ENCODE measurements around the gene PNMA6E. TPM values are rescaled to one million over a fixed set of nuclear protein-coding genes. Genes with fewer than 3 reads are reported as not detected.
"Not testable (repeated sequence)": the region's sequence is repeated elsewhere in the genome, so short reads cannot be mapped to it uniquely, and the experiment has no call there.

PNMA6E gene
- total RNA-seq, 2 experiments from 2014 or later = not detected

DNA sequence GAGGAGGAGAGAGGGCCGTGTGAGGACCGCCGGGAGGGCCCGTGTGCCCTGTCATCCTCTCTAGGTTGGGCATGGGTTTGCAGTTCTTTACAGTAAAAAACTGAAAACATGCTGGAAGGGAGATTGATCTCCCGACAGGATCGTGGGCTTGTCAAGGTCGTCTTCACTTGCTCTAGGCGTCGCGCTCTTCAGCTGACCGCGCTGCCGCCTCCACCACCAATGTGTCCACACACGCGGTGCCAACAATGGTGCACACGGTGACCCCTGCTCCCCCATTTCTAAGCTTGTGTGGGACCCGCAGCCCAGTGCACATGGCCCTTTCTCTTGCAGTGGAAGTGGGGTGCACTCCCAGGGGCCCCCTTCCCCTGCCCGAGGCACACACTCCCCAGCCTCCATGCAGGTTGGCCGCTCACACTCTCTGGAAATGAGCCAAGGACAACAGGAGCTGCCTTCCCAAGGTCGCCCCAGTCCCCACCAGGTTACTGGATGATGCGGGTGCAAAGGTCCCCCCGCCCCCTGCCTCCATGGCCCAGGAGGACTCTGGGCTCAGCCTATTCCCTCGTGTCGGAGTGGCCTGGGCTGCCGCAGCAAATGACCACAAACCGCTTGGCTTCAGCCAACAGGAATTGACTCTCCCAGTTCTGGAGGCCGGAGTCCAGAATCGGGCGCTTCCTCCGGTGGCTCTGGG, 8.4 kb upstream of the PNMA6E start:
- Mint-ChIP-seq H3K27me3 (peaks cover 11% of the 10 kb centered on the region), H3K9me3 (no peaks in the 10 kb centered on the region), H3K4me3 (no peak overlapping the region), H3K27ac (no peak overlapping the region), H3K36me3 (ENCODE audit: low read depth) (no peaks in the 10 kb centered on the region), H3K4me1 (peaks cover 7% of the 10 kb centered on the region)
- no peak for DNase-seq
- ChIA-PET CTCF (no interaction called here), POLR2A (no interaction called here)

DNA sequence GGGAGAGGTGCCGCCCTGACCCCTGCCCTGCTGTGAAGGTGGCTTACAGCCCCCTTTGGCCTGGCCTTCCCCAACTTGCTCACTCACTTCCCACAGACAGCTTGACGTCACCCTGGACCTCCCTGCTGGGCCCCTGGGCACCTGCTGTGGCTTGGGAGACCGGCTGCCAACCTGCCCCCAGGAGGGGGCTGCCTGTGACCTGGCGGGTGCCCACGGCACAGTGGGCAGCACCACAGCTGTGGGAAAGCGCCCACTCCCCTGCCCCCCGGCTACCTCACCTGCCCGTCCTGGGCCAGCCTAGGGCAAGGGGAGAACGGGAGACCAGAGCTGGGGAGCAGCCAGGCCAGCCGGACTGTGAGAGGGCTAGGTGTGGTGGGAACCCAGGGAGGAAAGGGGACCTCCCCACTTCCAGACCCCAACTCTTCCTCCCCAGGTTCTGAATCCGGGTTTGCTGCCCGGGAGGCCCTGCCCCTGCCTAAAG, 7.8 kb upstream of the PNMA6E start:
- peaks cover 7% of the 10 kb centered on the region for H3K4me1 Mint-ChIP-seq
- H3K36me3 Mint-ChIP-seq (ENCODE audit: low read depth) = no peaks in the 10 kb centered on the region
- CTCF ChIA-PET = no interaction called here
- POLR2A ChIA-PET = no interaction called here
- no peak overlapping the region for H3K27ac Mint-ChIP-seq
- H3K9me3 Mint-ChIP-seq = no peaks in the 10 kb centered on the region
- peaks cover 12% of the 10 kb centered on the region for H3K27me3 Mint-ChIP-seq
- no peak overlapping the region for H3K4me3 Mint-ChIP-seq
- DNase-seq = no peak

DNA sequence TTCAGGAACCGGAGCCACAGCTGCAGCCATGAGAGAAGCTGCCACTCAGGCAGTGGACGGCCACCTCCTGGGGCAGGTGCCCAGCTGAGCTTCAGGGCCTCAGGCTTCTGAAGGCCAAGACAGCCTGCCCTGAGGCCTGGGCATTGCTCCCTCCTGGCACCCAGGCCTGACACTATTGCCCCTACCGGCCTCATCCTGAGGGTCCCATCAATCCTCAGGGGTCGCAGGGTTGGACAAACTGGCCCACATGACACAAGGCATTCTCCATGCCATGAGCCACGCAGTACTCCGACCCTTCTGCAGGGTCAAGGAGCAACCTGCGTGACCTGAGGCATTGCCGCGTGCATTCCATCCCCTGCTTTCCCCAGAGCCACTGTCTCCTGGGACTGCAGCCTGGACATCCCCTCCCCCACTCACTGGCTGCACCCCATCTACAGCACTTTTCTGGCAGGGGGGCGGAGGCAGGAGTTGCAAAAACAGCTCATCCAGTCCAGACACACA, 7.1 kb upstream of the PNMA6E start:
- Mint-ChIP-seq H3K36me3 (ENCODE audit: low read depth) (no peaks in the 10 kb centered on the region), H3K27me3 (peaks cover 15% of the 10 kb centered on the region), H3K4me3 (no peak overlapping the region), H3K9me3 (no peaks in the 10 kb centered on the region), H3K4me1 (peaks cover 7% of the 10 kb centered on the region), H3K27ac (no peak overlapping the region)
- ChIA-PET POLR2A (no interaction called here), CTCF (no interaction called here)
- no peak for DNase-seq

DNA sequence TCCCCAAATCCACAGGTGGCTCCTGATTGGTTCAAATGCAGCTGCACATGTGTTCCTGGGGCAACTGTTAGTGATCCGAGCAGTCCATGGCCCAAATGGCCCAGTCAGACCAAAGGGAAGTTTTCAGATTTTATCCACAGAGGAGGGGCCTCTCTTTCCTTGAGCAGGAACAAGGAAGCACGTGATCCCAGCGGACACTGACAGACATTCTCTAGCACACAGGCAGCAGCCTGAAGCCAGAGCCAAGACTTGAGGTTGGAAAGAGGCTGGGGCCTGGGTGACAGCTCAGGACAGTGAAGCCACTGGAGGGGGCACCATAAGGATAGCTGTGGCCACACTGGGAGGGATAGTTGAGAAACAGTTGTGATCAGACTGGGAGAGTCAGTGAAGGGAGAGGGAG, 6.6 kb upstream of the PNMA6E start:
- Mint-ChIP-seq H3K27ac (no peak overlapping the region), H3K4me3 (no peak overlapping the region), H3K4me1 (peaks cover 7% of the 10 kb centered on the region), H3K36me3 (ENCODE audit: low read depth) (no peaks in the 10 kb centered on the region), H3K27me3 (peaks cover 17% of the 10 kb centered on the region), H3K9me3 (no peaks in the 10 kb centered on the region)
- no peak for DNase-seq
- ChIA-PET CTCF (no interaction called here), POLR2A (no interaction called here)

DNA sequence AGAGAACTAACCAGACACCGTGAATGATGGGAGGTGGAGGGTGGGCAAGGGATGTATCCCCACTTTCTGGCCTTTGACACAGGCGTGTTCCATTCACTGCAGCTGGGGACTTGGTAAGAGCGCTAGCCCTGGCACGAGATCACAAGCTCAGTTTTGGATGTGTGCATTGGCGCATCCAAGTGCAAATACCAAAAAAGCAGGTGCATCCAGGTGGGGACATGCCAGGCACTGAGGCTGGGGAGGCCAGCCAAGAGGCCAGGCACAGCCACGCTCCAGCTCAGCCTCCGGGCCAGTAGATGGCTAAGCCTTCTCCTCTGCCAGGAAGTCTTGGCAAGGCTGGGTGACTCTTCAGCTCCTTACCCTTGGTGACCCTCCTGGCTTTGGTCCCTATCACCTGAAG, 5.8 kb upstream of the PNMA6E start:
- ChIA-PET POLR2A (no interaction called here), CTCF (interaction anchor here (1.1 kb wide), 1 partner anchor 22 kb away, joined by 3 read pairs; no protein-coding TSS in a partner anchor)
- Mint-ChIP-seq H3K4me3 (no peak overlapping the region), H3K27ac (no peak overlapping the region), H3K4me1 (peaks cover 1% of the 10 kb centered on the region), H3K9me3 (no peaks in the 10 kb centered on the region), H3K36me3 (ENCODE audit: low read depth) (no peaks in the 10 kb centered on the region), H3K27me3 (peaks cover 14% of the 10 kb centered on the region)
- DNase-seq = no peak

DNA sequence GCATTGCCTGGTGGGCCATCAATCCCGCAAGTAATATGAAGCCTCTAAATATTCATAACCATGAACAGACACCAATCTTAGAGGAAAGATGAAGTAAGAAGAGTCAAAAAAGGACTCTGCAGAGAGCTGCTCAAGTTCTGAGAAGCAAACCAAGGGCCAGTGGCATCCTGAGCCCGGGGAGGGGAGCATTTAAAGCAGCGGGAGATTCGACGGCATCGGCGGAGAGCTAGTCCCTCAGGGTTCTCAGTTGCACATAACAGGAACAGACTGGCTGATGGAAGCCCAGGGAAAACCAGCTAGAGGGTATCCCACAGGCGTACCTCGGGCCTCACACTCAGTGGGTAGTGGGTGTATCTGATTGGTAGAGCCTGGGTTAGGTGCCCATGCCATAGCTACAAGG, 4.9 kb upstream of the PNMA6E start:
- POLR2A ChIA-PET = no interaction called here
- Mint-ChIP-seq H3K27me3 (peaks cover 13% of the 10 kb centered on the region), H3K27ac (no peak overlapping the region), H3K36me3 (ENCODE audit: low read depth) (no peaks in the 10 kb centered on the region), H3K4me1 (no peaks in the 10 kb centered on the region), H3K9me3 (no peaks in the 10 kb centered on the region), H3K4me3 (no peak overlapping the region)
- CTCF ChIA-PET = interaction anchor here (0.5 to 1.1 kb wide), 2 partner anchors 23 to 447 kb away, joined by 3 read pairs; no protein-coding TSS in a partner anchor
- DNase-seq = no peak

DNA sequence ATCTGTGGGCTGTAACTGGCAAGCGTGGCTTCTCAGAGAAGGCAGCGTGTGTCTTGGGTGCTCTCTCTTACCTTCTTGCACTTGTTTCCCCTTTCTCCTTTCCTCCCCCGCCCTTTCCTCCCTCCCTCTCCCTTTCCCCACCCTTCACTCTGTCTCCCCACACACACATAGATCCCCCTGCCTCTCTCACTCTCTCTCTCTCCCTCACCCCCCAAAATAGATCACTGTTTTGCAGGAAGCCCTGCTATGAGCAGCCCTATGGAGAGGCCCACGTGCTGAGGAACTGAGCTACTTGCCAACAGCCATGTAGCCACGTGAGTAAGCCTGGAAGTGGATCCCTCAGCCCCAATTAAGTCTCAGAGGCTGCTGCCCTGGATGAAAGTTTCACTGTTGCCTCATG, 4.3 kb upstream of the PNMA6E start:
- Mint-ChIP-seq H3K27ac (no peak overlapping the region), H3K36me3 (ENCODE audit: low read depth) (no peaks in the 10 kb centered on the region), H3K27me3 (peaks cover 11% of the 10 kb centered on the region), H3K4me1 (no peaks in the 10 kb centered on the region), H3K4me3 (no peak overlapping the region), H3K9me3 (no peaks in the 10 kb centered on the region)
- no peak for DNase-seq
- ChIA-PET POLR2A (no interaction called here), CTCF (no interaction called here)

DNA sequence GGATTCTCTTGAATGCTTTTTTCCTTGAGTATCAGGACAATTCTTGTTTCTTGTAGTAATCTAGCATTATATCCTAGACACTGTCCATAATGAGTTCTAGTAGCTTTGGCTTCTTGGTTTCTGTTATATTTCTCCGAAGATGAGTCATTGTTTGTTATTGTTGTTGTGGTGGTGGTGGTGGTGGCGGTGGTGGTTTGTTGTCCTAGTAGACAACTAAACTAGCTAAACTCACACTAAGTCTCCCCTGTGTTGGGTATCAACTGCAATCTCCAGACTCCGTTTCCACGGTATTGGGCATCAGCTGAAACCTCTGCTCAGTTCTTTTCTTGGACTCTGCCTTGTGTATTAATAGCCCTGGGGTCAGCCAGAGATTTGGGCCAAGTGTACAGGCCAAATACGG, 3.2 kb upstream of the PNMA6E start:
- DNase-seq = not testable (repeated sequence)

DNA sequence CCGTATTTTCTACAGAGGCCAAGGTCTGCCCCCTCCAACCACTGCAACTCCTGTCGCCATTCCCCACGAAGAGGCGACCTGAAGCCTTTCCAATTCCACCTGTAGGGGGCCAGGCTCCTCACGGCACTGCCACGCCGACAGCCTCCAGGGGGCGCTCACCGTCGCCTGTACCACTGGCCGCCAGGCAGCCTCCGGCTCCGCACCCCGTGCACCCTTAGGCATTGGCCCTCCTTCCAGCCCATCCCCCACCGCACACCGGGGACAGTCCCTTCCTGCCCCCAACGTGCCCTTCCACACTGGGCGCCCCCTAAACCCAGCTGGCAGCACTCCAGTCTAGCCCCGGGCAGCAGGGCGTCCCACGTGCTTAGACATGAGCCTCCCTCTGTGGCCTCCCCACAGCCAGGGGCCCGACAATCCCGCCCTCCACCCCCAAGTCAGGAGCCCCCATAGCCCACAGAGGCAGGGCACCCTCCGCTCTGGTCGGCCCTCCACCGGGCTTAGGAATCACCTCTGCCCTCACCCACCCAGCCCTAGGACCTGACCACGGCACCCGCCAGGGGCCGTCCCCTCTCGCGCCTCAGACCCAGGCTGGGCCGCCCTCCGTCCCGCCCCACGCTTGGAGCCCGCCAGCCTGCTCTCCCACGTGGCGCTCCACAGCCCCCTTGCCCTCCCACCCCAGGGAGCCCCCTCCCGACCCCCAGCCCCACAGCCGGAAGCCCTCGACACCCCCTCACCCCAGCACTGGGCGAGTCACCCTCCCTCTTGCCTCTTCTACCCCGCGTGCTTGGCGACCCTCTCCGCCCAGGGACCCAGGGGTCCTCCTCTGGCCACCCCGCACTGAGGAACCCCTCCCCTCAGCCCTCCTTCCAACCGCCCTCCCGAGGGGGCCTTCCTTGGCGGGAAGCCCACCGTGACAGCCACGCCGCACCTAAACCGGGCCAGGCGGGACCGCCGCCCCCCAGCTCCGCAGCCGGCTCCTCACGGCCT, 711 bp downstream of the PNMA6E start:
- no peaks in the 10 kb centered on the region for H3K9me3 Mint-ChIP-seq
- ChIA-PET POLR2A (no interaction called here), CTCF (no interaction called here)
- H3K27me3 Mint-ChIP-seq = peaks cover 11% of the 10 kb centered on the region
- peaks cover 1% of the 10 kb centered on the region for H3K4me1 Mint-ChIP-seq
- DNase-seq = peak; percentile 58
- no peak overlapping the region for H3K27ac Mint-ChIP-seq
- no peak overlapping the region for H3K4me3 Mint-ChIP-seq
- H3K36me3 Mint-ChIP-seq (ENCODE audit: low read depth) = no peaks in the 10 kb centered on the region

More for the DNA sequence above, 3.2 kb upstream of the PNMA6E start:
- CTCF ChIA-PET; H3K4me1 Mint-ChIP-seq; H3K36me3 Mint-ChIP-seq (ENCODE audit: low read depth); H3K4me3 Mint-ChIP-seq; H3K9me3 Mint-ChIP-seq; H3K27ac Mint-ChIP-seq: not testable (repeated sequence)
- POLR2A ChIA-PET = interaction anchor here (0.7 kb wide), 1 partner anchor 19 kb away, joined by 4 read pairs; no protein-coding TSS in a partner anchor
- peaks cover 11% of the 10 kb centered on the region for H3K27me3 Mint-ChIP-seq

DNA sequence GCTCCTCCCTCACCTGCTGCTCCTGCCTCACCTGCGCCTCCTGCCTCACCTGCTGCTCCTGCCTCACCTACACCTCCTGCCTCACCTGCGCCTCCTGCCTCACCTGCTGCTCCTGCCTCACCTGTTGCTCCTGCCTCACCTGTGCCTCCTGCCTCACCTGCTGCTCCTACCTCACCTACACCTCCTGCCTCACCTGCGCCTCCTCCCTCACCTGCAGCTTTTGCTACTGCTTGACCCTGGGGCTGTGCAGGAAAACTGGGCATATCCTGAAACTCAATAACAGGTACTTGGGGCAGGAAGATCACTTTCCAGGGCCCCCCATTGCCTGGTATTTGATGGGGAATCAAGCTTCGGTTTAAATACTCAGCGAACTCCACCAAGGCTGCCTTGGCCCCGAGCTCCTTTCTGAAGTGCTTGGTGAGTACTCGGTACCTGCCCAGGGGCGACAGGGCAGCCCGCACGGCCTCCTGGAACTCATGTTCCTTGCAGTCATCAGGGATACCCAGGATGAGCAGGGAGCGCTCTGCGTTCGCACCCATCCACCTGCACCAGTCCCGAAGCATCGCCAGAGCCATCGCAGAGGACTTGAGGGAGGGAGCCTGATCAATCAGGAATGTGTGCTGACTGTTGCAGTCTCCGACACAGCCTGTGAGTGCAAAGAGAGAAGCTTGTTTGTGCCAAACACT, 2.7 kb downstream of the PNMA6E start:
- no peak for DNase-seq
- ChIA-PET POLR2A (no interaction called here), CTCF (interaction anchor here (0.6 to 1.3 kb wide), 2 partner anchors 188 to 366 kb away, joined by 3 read pairs; no protein-coding TSS in a partner anchor)
- no peaks in the 10 kb centered on the region for H3K36me3 Mint-ChIP-seq (ENCODE audit: low read depth)
- peaks cover 1% of the 10 kb centered on the region for H3K4me1 Mint-ChIP-seq
- H3K4me3 Mint-ChIP-seq = no peak overlapping the region
- no peaks in the 10 kb centered on the region for H3K9me3 Mint-ChIP-seq
- peaks cover 7% of the 10 kb centered on the region for H3K27me3 Mint-ChIP-seq
- no peak overlapping the region for H3K27ac Mint-ChIP-seq

DNA sequence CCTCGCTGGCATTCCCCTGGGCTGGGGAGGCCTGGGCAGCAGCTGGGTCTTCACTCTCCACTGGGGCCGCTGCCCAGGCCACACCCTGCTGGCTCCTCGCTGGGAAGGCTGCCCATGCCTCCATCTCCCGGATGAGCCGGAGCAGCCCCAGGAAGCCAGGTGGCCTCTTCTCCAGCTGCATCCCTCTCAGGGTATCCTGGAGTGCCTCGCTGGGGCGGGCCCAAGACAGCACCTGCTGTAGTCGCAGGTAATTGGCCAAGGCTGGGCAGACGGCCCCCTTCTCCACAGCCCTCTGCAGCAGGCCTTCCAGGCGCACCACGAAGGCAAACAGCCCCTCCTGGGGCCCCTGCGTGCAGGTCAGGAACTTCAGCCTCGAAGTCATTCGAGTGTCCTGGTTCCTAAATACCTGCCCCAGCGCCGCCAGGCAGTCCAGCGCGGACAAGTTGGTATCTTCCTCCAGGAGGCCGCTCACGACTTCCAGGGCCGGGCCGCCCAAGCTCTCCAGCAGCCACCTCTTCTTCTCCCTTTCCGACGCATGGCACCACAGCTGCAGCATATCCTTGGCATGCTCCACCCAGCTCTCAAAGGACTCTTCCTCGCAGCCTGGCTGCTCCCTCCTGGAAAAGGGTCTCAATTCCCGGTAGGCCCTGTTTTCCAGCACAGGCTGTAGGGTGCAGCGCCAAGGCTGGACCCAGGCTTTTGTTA, 3.7 kb downstream of the PNMA6E start:
- CTCF ChIA-PET = no interaction called here
- peaks cover 1% of the 10 kb centered on the region for H3K4me1 Mint-ChIP-seq
- peaks cover 3% of the 10 kb centered on the region for H3K27me3 Mint-ChIP-seq
- no peak overlapping the region for H3K27ac Mint-ChIP-seq
- no peaks in the 10 kb centered on the region for H3K9me3 Mint-ChIP-seq
- POLR2A ChIA-PET = no interaction called here
- H3K36me3 Mint-ChIP-seq (ENCODE audit: low read depth) = no peaks in the 10 kb centered on the region
- H3K4me3 Mint-ChIP-seq = no peak overlapping the region
- DNase-seq = no peak

DNA sequence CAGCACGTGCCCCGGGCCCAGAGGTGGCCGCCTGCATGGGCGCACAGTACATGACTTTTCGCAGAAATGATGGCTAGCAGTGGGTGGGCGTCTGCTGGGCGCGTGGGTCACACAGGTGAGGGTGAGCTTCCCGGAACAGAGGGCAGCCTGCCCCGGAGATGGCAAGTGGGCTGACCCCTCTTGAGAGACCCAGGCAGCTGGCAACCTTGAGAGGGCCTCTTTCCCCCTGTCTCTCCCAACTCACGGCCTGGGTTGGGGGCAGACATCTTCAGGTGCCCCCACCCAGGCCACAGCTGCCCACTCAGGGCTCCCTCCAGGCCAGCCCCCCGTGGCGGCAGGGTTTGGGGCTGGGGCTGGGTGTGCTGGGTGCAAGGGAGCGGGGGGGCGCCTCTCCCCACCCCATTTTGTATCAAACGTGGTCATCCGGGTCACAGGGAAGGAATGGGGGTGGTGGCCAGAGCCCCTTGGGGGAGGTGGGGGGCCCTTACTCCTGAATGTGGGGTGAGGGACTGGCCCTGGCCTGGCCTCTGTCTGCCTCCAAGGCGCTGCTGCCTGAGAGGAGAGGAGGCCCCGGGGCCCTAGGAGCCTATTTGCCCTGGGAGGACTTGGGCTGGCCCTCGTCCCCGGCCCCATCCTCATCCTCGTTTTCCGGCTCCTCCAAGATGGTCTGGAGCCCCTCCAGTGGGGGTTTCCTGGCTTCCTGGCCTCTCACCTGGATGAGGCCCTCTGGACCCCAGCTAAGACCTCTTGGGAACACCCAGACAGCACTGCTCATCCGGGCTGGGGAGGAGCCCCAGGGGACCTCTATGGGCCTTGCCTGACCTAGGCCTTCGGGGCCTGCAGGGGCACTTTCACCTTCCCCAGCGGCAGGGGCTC, 4.6 kb downstream of the PNMA6E start:
- no peaks in the 10 kb centered on the region for H3K27me3 Mint-ChIP-seq
- H3K36me3 Mint-ChIP-seq (ENCODE audit: low read depth) = no peaks in the 10 kb centered on the region
- H3K27ac Mint-ChIP-seq = no peak overlapping the region
- DNase-seq = no peak
- H3K4me1 Mint-ChIP-seq = peaks cover 1% of the 10 kb centered on the region
- H3K9me3 Mint-ChIP-seq = no peaks in the 10 kb centered on the region
- CTCF ChIA-PET = no interaction called here
- POLR2A ChIA-PET = no interaction called here
- no peak overlapping the region for H3K4me3 Mint-ChIP-seq
